HepG2 (cell line): ENCODE results near the gene HHIPL1.

Experiments used
- GABPA ChIP-seq, 2 experiments: IDR thresholded peaks; 2 replicates each; pipeline ENCODE4 v1.6.1; 2011 to 2016; ENCODE audit warnings: low read depth in 2 of 2, low read length in 1 of 2, missing biosample characterization in 1 of 2, missing genetic modification characterization in 1 of 2
- GPBP1L1 ChIP-seq: sonication (generic); formaldehyde crosslinking; IDR thresholded peaks from 2 replicates; pipeline ENCODE4 v1.5.0; 2020; ENCODE audit warnings: mild to moderate bottlenecking, missing genetic modification reagents
- JUNB ChIP-seq: sonication (generic); formaldehyde crosslinking; IDR thresholded peaks from 2 replicates; pipeline ENCODE4 v1.8.0; 2022; ENCODE audit warnings: missing genetic modification reagents, mild to moderate bottlenecking, borderline replicate concordance
- PCBP2 ChIP-seq: fragments of 200-400 bp; formaldehyde crosslinking; optimal IDR thresholded peaks from 2 replicates; pipeline ENCODE3; 2018; ENCODE audit warnings: low read length, low read depth; ENCODE audit not compliant: poor library complexity, severe bottlenecking
- SMAD9 ChIP-seq: sonication (generic); formaldehyde crosslinking; IDR thresholded peaks from 2 replicates; pipeline ENCODE4 v1.5.1; 2020; ENCODE audit warnings: mild to moderate bottlenecking, missing genetic modification reagents
- TMF1 ChIP-seq: sonication (generic); formaldehyde crosslinking; IDR thresholded peaks from 2 replicates; pipeline ENCODE4 v1.8.1; 2022; ENCODE audit warnings: low read depth, missing genetic modification reagents
- USF2 ChIP-seq, 2 experiments: sonication (generic) in 1 of 2; formaldehyde crosslinking in 1 of 2; IDR thresholded peaks; 2 replicates each; pipeline versions ENCODE4 v1.5.1 to v1.6.1; 2011 to 2020; ENCODE audit warnings: borderline replicate concordance in 1 of 2, low read depth in 1 of 2, low read length in 1 of 2, mild to moderate bottlenecking in 1 of 2, missing genetic modification reagents in 1 of 2, moderate library complexity in 1 of 2
- ZBTB21 ChIP-seq: sonication (generic); formaldehyde crosslinking; IDR thresholded peaks from 2 replicates; pipeline ENCODE4 v1.4.0; 2020; ENCODE audit warnings: missing genetic modification reagents
- ZNF24 ChIP-seq: fragments of 450-650 bp; IDR thresholded peaks from 2 replicates; pipeline ENCODE4 v1.6.1; 2017; ENCODE audit warnings: antibody characterized with exemption, mild to moderate bottlenecking
- ZZZ3 ChIP-seq: sonication (generic); formaldehyde crosslinking; IDR thresholded peaks from 2 replicates; pipeline ENCODE4 v1.4.0; 2020; ENCODE audit warnings: missing genetic modification reagents, mild to moderate bottlenecking, borderline replicate concordance
- TF ChIP-seq, protein P1 (sequence below): IDR thresholded peaks from 2 replicates; pipeline ENCODE4 v1.6.1; 2016; ENCODE audit warnings: low read depth, control low read depth

- TF ChIP-seq USF2 (IDR thresholded peaks at IDR 0.05; ENCODE audit: low read depth, low read length) (no peak), USF2 (CRISPR knock-in tag; IDR thresholded peaks at IDR 0.05; ENCODE audit: borderline replicate concordance) (no peak), JUNB (CRISPR knock-in tag) (no peak), TMF1 (CRISPR knock-in tag) (no peak), SMAD9 (CRISPR knock-in tag) (no peak), ZBTB21 (CRISPR knock-in tag) (no peak), GPBP1L1 (CRISPR knock-in tag) (no peak), GABPA (IDR thresholded peaks at IDR 0.05; ENCODE audit: low read depth, low read length) (no peak), GABPA (CRISPR knock-in tag; IDR thresholded peaks at IDR 0.05; ENCODE audit: low read depth) (no peak), ZNF24 (no peak), ZZZ3 (CRISPR knock-in tag) (no peak), PCBP2 (no peak)
- TF ChIP-seq, protein P1, sequence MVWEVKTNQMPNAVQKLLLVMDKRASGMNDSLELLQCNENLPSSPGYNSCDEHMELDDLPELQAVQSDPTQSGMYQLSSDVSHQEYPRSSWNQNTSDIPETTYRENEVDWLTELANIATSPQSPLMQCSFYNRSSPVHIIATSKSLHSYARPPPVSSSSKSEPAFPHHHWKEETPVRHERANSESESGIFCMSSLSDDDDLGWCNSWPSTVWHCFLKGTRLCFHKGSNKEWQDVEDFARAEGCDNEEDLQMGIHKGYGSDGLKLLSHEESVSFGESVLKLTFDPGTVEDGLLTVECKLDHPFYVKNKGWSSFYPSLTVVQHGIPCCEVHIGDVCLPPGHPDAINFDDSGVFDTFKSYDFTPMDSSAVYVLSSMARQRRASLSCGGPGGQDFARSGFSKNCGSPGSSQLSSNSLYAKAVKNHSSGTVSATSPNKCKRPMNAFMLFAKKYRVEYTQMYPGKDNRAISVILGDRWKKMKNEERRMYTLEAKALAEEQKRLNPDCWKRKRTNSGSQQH (CRISPR knock-in tag): no peak
Observed at GRCh38 chr14:99604766-99605298, 40.1 kb upstream of the HHIPL1 start.
